NOMO-1 treated with dmso at 0.1 percent for 144 hours (cell line): ENCODE data around the gene DICER1.

ENCODE experiments used
- DNase-seq: peaks from one replicate; lab custom pipeline; 2025; ENCODE audit not compliant: unreplicated experiment; lab: John Stamatoyannopoulos, UW

DICER1 gene

DNA sequence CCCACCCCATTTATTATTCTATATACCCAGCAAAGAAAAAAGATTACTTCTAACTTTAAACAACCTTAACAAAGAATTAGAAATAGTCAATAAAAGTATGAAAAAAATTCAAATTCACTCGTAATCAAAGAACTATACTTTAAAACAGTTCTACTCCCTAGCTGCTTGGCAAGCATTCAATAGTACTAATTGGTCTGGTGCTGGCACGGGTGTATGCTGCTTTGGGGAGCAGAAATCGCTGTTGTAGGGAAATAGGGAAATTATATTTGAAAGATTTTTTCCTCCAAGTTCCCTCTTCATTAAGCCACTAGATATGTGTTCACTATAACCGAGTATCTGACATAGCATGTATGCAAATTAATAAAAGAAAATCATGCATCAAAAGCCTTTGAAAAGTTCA lies 65.7 kb downstream of the DICER1 start:
- DNase-seq: no peak

DNA sequence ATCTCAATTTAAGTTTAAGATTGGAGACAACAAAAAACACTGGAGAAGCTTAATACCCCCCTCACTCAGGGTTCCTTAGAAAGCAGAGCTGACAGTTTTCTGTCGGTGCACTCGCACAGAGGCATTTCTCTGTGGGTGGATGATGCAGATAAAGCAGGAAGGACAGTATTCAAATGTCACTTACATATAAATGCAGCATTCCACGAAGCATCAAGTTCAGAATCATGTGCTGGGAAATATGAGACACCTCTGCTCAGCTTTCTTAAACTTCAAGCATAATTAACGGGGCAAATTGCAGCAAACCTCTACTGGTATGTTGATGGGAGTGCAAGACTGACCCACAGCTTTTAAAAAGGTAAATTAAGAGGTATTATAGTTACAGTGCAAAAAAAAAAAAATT lies 68.7 kb downstream of the DICER1 start:
- DNase-seq: no peak

DNA sequence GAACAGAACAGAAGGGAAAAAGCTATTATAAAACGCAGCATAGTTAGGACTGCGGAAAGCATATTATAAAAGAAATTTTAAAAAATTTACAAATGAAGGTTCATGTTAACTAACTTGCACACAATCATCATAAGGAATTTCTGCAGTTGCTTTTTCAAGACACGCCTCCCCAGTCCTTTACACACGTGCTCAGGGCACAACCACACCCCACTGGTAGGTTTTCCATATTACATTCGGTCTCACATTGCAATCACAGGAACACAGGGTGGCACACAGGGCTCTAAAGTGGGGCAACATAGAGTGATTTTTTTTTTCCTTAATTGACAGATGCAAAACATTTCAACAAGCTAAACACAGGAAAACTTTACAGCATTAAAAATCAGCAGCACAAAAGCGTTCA lies 69.7 kb downstream of the DICER1 start:
- DNase-seq: no peak

DNA sequence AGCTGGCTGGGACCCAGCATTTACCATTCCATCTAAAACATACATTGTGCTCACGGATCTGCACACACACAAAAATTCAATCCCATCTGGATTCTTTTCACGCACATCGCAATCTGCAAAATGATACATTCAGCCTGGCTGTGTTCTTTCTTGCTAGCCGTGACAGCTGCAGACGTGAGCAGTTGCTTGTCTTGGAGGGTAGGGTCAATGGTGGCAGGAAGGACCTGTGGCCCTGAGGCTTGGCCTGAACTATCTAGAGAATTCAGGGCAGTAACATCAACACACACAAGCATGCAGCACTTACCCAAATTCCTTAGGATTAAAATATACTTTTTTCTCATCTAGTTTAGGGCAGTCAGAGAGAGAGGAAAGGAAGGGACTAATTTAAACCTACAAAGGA lies 72.0 kb downstream of the DICER1 start:
- DNase-seq: no peak

DNA sequence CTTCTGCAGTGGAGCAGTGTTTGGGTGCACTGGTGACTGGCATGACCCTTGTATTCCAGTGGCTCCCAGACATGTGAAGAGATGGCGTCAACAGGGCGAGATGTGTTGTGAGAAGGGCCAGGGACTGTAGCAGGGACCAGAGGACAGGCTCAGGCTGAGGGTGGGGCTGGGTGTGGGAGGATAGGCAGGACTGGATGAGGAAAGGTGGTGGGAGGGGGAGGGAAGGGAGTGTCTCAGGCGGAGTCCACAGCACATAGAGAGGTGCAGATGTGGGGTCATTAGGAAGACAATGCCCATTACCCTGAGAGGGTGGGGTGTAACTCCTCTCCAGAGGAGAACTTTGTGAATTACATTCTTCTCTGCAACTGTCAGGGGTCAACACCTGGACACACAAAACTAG lies 78.5 kb downstream of the DICER1 start:
- no peak for DNase-seq

DNA sequence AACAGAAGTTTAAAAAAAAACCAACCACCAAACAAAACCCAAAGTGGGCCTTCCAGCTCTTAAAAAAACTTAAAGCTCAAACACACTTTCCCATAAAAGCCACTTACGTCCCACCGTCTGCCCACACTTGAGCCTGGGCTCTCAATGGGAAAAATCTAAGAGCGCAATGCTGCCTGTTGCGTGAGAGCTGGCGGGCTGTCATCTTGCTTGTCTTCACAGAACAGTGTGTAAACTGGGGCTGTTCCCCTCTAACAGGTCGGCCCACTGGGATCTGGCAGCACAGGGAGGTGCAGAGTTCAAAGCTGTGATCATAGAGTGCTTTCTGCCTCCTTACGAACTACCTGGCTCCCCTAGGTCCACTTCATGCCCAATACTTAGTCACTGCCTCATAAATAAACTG lies 80.0 kb downstream of the DICER1 start:
- DNase-seq: no peak

DNA sequence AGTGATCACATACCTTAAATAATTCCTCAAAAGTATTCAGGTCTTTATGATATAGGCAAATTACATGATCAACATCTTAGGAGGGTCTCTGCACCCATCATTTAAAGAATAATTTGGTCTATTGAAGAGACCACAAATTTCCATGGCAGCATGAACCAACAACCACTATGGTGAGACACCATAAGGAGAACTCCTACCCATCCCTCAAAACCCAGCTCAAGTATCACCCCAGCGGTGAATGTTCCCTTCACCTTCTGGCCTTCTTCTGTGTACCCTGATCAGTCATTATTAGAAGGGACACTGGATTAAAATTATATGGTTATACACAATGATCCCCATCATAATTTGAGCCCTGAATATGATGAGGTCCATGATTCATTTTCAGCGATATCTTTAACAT lies 81.5 kb downstream of the DICER1 start:
- DNase-seq: no peak

DNA sequence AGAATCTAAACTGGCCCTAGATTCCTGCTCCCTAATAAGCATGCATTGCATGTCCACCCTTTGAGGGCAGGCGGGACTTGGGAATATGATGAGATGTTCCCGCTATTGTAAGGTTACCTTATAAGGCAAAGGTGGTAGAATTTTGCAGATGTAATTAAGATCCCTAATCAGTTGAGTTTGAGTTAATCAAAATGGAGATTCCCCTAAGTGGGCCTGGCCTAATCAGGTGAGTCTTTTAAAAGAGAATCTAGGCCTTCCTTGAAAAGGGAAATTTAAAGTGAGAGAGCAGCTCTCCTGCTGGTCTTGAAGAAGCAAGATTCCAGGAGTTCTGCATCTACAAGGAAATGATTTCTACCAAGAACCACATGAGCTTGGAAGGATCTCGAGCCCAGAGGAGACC lies 83.4 kb downstream of the DICER1 start:
- DNase-seq: no peak

DNA sequence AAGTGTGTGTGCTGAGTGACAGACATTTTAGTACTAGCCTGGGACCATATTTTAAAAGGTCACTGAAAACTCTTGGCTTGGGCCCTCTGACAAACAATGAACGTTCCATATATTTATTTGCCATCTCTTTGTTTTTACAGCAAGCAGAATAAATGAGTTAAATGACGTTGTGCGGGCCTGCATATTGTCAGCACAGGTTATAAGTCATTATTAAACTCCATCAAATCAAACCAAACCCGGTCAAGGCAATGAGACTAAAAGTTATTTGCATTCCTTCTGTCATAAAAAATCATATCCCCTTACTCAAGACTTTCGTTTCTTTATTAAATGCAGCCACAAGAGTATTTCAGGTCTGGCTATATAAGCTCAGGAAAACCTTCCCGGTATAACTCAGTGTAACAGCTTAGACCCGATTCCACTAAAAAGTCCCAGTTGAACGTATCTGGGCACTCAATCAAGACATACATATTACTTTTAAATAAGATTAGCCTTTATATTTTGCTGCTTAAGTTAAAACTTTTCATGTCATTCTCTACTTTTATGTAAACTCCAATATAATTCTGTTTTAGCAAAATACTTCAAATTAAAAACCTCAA lies 84.9 kb downstream of the DICER1 start:
- no peak for DNase-seq

DNA sequence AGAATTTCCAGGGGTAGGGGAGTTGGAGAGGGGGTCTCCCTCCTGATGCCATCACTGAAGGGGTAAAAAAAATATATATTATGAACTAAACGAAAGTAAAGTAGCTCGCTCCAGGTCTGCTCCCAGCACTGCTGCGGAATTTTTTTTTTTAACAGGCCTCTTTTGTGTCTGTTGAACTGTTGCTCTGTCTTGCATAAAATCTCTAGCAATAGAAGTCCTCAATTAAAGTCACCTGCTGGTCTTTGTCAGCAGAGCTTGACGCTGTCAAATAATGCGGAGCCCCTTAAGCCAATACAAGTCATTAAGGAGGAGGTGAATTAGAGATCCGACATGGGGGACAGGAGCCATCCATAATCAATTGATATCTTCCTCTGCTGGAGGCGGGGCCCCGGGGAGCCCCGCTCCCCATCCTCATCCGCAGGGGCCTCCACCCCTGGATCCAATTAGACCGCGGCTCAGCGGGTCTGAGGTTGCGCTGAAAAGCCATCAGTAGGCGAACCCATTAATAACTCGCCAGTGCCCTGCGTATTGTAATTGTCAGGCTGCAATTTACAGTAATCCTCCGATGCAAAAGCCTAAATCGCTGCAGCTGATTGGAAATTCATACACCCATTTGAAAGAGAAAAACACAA lies 85.6 kb downstream of the DICER1 start:
- no peak for DNase-seq

DNA sequence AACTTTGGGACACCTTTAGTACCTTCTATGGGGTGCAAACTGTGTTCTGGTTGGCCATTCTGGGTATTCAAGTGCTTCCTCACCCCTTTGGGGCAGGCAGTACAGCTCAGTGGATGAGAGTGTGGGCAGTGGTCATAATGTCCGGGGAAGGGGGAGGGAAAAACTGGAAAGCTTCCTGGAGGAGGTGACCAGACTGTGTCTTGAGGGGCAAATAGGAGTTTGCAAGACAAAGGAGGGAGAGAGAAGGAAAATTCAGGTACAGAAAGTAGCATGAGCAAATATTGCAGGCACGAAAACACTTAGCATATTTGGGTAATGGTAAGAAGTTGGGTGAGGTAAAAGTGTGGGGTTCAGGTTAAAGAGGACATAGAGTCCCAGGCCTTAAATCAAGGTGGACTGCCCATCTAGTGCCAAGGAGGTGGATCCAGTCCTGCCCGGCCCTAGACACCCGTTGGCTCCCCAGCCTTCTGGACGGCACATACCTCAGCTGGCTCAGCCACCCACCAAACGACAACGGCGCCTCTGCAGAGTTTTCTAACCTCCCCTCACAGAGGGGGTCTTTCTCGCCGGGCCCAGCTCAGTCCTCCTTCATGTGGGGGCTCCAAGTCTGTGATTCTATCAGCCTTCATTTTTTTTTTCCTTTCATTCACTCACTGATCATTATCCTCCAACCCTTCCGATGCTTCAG lies 86.4 kb downstream of the DICER1 start:
- DNase-seq: no peak

DNA sequence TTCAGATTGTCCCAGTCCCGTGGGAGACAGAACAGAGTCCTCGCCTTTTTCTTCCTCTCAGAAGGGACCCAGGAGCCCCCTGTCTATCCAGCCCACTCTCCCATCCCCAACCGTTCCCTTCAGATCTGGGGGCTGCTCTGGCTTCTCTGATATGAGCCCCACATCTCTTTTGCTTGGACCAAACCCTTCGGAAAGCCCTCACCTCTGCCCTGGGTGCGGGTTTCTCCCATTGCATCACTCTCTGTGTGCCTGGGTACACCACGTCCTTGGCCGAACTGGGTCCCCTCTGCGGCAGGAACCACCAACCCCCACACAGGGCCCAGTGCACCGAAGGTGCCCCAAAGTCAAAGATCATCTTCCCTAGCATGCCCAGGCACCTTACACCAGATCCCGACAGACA lies 87.8 kb downstream of the DICER1 start:
- DNase-seq: no peak

DNA sequence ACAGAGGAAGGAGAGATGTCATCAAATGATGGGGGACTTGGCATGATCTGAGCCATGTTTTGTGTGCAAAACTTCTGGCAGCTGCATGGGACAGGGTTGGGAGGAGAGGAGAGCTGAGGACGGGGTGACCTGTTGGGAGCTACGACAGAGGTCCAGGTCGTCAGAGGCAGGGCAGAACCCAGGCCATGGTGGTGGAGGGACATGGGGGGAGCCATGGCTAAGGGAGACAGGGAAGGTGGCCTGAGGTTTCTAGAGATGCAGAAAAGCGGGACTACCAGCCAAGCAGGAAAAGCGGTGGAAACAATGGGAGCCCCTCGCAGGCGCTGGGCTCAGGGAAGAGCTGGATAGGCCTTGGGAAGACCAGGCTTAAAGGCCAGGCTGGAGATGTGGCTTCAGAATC lies 88.3 kb downstream of the DICER1 start:
- no peak for DNase-seq

DNA sequence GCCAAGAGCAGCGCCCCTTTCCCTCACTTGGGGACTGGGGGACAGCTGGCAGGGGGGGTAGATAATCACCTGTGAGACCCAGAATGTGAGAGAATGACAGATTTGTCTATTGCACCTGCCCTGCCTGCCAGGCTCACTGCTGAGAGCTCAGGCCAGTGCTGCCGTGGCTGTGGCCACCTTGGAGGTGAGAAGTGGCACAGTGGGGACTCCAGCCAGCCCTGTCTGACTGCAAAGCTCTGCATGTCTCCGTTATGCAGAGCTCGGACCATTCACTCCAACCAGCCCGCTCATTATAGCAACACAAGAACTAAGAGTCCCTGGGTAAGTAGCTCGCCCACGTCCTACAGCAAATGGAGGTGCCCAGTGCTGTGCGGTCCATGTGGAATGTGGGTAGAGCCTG lies 88.8 kb downstream of the DICER1 start:
- DNase-seq: no peak

DNA sequence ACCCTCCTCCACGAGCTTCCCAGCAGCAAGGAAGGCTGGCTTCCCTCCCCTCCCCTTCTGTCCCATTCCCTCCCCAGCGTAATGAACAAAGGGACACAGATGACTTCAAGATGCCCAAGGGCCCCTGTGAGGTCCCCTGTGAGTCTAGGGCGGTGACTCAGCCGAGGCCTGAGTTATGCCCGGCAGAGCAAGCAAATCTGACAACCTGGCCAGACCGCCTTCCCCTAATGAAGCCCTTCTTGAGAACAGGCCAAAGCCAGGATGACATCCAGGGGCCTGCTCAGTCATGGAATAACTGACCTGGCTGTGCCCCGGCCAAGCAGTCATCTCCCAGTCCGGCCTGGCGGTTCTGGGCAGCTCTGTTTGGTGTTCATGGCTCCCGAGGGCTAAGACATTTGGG lies 89.2 kb downstream of the DICER1 start:
- no peak for DNase-seq

DNA sequence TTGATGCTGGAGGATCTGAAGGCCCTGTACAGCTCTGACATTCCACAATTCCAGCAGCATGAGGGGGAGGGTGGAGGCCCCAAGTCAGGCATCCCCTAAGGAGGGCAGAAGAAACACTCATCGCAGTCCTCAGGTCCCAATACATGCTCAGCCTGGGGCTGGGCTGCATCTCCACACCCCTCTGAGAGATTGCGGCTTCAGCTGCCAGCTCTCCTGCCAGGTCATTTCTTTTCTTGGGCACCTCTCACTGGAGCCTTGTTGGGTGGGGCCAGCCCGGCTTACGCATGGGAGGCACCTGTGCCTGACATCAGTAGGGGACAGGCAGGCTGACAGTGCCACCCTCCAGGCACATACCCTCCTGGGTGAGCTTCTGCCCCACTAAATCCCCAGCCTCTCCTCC lies 89.8 kb downstream of the DICER1 start:
- DNase-seq: no peak

DNA sequence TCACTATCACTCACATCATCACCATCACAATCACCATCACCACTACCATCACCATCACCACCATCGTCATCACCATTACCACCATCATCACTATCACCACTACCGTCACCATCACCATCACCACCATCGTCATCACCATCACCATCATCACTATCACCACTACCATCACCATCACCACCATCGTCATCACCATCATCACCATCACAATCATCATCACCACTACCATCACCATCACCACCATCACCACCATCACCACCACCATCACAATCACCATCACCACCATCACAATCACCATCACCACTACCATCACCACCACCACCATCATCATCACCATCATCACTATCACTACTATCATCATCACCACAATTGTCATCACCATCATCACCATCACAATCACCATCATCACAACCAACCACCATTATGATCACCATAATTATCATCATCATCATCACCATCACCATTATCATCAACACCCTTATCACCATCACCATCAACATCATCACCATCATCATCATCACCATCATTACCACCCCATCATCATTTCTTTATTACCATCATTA lies 90.8 kb downstream of the DICER1 start:
- no peak for DNase-seq

DNA sequence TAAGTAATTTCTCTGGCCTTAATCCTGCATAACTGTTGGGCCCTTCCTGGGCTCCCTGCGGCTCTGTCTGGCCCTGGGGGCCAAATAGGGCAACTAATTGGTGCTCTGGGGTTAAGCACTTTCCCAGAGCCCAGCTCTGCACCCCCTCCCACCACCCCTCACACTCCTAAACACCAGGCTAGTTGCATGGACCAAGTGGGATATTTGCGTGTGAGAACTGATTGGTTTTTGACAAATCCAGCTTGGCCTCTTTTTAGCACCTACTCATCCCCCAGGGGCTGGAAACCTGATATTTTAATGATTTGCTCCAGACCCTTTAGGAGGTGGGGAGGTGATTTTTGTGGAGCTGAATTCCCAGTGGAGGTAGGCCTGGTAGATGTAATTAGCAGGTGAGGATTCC lies 91.9 kb downstream of the DICER1 start:
- DNase-seq: no peak

DNA sequence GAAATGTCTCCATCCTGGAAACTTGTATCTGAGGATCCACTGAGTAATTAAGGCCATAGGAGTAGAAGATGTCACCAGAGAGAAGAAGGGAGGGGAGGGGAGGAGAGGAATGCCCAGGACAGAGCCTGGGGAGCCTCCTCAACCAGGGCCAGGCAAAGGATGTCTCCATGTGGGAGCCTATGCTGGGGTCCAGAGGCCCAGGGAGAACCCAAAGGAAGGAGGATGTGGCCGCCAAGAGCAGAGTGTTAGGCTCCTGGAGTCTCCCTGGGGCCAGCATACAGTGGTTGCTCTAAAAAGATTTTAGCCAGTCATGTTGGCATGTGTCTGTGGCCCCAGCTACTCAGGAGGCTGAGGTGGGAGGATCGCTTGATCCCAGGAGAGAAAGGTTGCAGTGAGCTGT lies 92.6 kb downstream of the DICER1 start:
- no peak for DNase-seq

DNA sequence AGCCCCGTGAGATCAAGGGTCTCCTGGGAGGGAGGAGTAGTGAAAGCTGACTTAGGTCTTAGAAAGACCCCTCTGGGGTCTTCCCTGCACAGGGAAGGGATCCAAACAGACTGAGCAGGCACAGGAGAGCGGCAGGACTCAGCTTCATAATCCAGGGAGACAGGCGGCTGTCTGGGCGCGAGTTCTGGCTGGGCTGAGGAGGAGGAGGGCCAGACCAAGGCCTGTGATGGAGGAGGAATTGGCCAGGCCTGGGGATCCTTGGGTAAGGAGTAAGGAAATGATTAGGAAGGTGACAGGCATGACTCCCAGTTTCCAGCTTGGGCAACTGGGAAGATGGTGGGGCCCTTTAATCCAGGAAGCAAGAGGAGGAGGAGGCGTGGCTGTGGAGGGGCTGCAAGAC lies 93.1 kb downstream of the DICER1 start:
- DNase-seq: no peak

DNA sequence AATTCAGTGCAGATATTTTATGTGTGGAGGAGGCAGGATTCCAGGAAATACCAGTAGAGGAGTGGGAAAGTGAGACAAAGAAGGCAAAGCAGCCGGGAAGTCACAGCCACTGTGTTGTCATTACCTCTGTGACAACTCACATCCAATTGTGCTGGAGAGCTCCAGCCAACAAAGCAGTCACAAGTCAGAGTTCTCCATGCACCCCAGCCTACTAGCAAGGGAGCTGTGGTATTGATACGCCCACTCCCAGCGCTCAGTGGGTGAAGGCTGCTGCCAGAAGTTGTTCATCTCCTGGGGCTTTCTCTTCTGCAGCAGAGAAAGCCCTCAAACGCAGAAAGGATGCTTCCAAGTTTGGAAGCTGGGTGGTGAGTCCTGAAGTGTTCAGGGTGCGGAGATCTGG lies 93.9 kb downstream of the DICER1 start:
- no peak for DNase-seq

DNA sequence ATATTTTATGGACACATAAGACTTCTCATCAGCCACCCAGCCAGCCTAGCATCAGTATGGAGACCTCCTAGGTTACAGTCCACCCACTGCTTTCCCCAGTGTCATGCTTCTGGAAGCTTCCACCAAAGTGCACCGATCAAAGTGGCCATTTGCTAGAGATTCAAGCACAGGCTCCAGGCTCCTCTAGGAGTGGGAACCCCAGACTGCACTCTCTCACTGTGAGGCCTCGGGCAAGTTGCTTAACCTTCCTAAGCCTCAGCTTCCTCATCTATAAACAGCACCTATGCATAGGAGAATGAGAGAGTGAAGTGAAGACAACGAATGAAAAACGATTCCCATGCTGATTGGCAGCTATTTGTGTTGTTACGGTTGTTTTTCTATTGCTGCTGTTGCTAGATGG lies 94.4 kb downstream of the DICER1 start:
- DNase-seq: no peak

DNA sequence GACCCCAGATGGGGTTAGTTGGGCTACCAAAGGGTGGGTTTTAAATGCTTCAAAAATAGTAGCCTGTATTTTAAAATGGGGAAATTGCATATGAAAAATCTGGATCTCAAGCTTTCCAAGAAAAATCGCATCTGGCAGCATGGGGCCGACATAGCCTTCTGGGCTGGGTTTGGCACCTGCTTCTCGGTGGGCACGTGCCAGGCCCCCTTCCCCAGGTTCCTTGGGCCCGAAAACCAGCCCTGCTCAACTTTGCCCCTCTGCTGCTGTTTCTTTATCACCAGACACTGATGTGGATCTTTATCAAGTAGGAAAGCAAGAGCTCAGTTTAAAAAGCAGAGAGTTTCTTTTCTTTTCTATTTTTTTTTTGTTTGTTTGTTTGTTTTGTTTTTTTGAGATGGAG lies 95.1 kb downstream of the DICER1 start:
- no peak for DNase-seq
